Fibroblast of lung (primary cell): ENCODE measurements around the gene CTNS. TPM values are rescaled to one million over a fixed set of nuclear protein-coding genes. Genes with fewer than 3 reads are reported as not detected.
A peak's percentile ranks its signal among the peaks of the same experiment; 100 is the strongest.

Experiments used
- DNase-seq, 2 donors: peaks; one replicate each; pipeline versions ENCODE4 v3.0.0 to v3.0.0-alpha.2; 2010; ENCODE audit warnings: low read depth in 2 of 2
- H2AFZ ChIP-seq: 2 replicates; pipeline ENCODE4 v1.5.1; 2012; ENCODE audit warnings: low read length, control low read depth, inconsistent platforms
- H3K27ac ChIP-seq: 2 replicates; pipeline ENCODE4 v1.5.1; 2011; ENCODE audit warnings: low read length, control low read depth; ENCODE audit not compliant: insufficient read depth
- H3K27me3 ChIP-seq: 2 replicates; pipeline ENCODE4 v1.5.1; 2011; ENCODE audit warnings: mild to moderate bottlenecking, low read length; ENCODE audit not compliant: control insufficient read depth, insufficient read depth
- H3K36me3 ChIP-seq: 2 replicates; pipeline ENCODE4 v1.5.1; 2011; ENCODE audit warnings: low read length; ENCODE audit not compliant: control insufficient read depth, insufficient read depth
- H3K4me1 ChIP-seq: 2 replicates; pipeline ENCODE4 v1.5.1; 2011; ENCODE audit warnings: low read length; ENCODE audit not compliant: control insufficient read depth, insufficient read depth; ENCODE audit errors: extremely low read depth
- H3K4me2 ChIP-seq: 2 replicates; pipeline ENCODE4 v1.5.1; 2011; ENCODE audit warnings: low read length, control low read depth; ENCODE audit not compliant: insufficient read depth; ENCODE audit errors: extremely low read depth
- H3K4me3 ChIP-seq, 4 experiments: fragments of 200-600 bp in 1 of 4; sonication (generic) in 1 of 4; replicated peaks in 1 of 4; 2 replicates each; pipeline ENCODE4 v1.5.1; 2011 to 2016; ENCODE audit warnings: low read length in 4 of 4, low read depth in 3 of 4, mild to moderate bottlenecking in 3 of 4, control low read depth in 2 of 4, inconsistent platforms in 1 of 4, mixed read lengths in 1 of 4; ENCODE audit not compliant: insufficient read depth in 1 of 4; ENCODE audit errors: control extremely low read depth in 1 of 4
- H3K79me2 ChIP-seq: 2 replicates; pipeline ENCODE4 v1.5.1; 2012; ENCODE audit warnings: mild to moderate bottlenecking, low read length, inconsistent platforms; ENCODE audit not compliant: control insufficient read depth, insufficient read depth
- H3K9ac ChIP-seq: 2 replicates; pipeline ENCODE4 v1.5.1; 2011; ENCODE audit warnings: mild to moderate bottlenecking, low read length, control low read depth; ENCODE audit not compliant: insufficient read depth
- H3K9me3 ChIP-seq: 2 replicates; pipeline ENCODE4 v1.5.1; 2012; ENCODE audit warnings: low read depth, low read length; ENCODE audit not compliant: control insufficient read depth, insufficient read depth
- H4K20me1 ChIP-seq: 2 replicates; pipeline ENCODE4 v1.5.1; 2011; ENCODE audit warnings: low read length; ENCODE audit not compliant: control insufficient read depth, insufficient read depth; ENCODE audit errors: extremely low read depth
- EZH2 ChIP-seq: IDR thresholded peaks from 2 replicates; pipeline ENCODE4 v1.5.1; 2012; ENCODE audit warnings: low read length, control low read depth, mild to moderate bottlenecking; ENCODE audit errors: missing control alignments
- polyA plus RNA-seq, 2 donors: library from polyadenylated mRNA; depleted of rRNA in 1 of 2; stranded (reverse) in 1 of 2; unstranded in 1 of 2; fragments of >200 nt; gene quantifications; 2 replicates each; pipeline ENCODE4 v1.2.1, GENCODE V29; 2011 to 2012; ENCODE audit warnings: missing spikeins in 1 of 2
- total RNA-seq: library from RNA; depleted of rRNA; stranded (reverse); fragments of >200 nt; gene quantifications from 2 replicates; pipeline ENCODE4 v1.2.1, GENCODE V29; 2014
- TF ChIP-seq, protein P1 (sequence below), 2 donors: IDR thresholded peaks in 1 of 2; conservative IDR thresholded peaks in 1 of 2; 1 replicate in 1 of 2; 2 replicates in 1 of 2; pipeline ENCODE4 v1.5.1; 2011 to 2012; ENCODE audit warnings: low read length in 2 of 2, control low read depth in 1 of 2, inconsistent platforms in 1 of 2, low read depth in 1 of 2, mild to moderate bottlenecking in 1 of 2

CTNS gene
- total and polyA plus RNA-seq, 2 donors (not counting 1 experiment from before 2014, with no cell fraction given) = 9.6 to 19.2 TPM

GRCh38 chr17:3692346-3692745 is 55.8 kb downstream of the CTNS start:
- no peak for DNase-seq
- Histone ChIP-seq H3K27me3 (no peaks in the 10 kb centered on the region), H3K4me2 (no peak overlapping the region), H3K4me3 (no peak overlapping the region), H2AFZ (no peak overlapping the region), H3K4me1 (peaks cover 3% of the 10 kb centered on the region), H3K27ac (no peak overlapping the region), H3K9me3 (no peaks in the 10 kb centered on the region), H4K20me1 (no peaks in the 10 kb centered on the region), H3K79me2 (no peaks in the 10 kb centered on the region), H3K9ac (no peak overlapping the region), H3K36me3 (no peaks in the 10 kb centered on the region)
- TF ChIP-seq EZH2 = no peak
- TF ChIP-seq, protein P1, sequence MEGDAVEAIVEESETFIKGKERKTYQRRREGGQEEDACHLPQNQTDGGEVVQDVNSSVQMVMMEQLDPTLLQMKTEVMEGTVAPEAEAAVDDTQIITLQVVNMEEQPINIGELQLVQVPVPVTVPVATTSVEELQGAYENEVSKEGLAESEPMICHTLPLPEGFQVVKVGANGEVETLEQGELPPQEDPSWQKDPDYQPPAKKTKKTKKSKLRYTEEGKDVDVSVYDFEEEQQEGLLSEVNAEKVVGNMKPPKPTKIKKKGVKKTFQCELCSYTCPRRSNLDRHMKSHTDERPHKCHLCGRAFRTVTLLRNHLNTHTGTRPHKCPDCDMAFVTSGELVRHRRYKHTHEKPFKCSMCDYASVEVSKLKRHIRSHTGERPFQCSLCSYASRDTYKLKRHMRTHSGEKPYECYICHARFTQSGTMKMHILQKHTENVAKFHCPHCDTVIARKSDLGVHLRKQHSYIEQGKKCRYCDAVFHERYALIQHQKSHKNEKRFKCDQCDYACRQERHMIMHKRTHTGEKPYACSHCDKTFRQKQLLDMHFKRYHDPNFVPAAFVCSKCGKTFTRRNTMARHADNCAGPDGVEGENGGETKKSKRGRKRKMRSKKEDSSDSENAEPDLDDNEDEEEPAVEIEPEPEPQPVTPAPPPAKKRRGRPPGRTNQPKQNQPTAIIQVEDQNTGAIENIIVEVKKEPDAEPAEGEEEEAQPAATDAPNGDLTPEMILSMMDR (conservative IDR thresholded peaks at IDR 0.05 in 1 of 2, IDR thresholded peaks at IDR 0.05 in 1 of 2; ENCODE audit: low read depth in 1 of 2, low read length in 2 of 2) = peak; percentile 3 to 13

DNA sequence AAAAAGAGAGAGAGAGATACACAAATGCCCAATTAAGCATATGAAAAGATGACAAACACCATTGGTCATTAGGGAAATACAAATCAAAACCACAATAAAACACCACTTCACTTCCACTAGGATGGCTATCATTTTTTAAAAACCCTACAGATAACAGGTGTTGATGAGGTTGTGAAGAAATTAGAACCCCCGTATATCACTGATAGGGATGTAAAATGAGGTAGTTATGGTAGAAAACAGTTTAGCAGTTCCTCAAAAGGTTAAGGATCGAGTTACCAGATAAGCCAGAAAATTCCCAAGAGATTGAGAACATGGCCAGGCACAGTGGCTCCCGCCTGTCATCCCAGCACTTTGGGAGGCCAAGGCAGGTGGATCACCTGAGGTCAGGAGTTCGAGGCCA is 56.6 kb downstream of the CTNS start:
- H3K4me2 ChIP-seq = no peak overlapping the region
- H3K4me1 ChIP-seq = peaks cover 3% of the 10 kb centered on the region
- TF ChIP-seq, protein P1 (conservative IDR thresholded peaks at IDR 0.05 in 1 of 2, IDR thresholded peaks at IDR 0.05 in 1 of 2; ENCODE audit: low read depth in 1 of 2, low read length in 2 of 2) = no peak
- TF ChIP-seq EZH2 = no peak
- no peaks in the 10 kb centered on the region for H4K20me1 ChIP-seq
- no peaks in the 10 kb centered on the region for H3K79me2 ChIP-seq
- H3K9me3 ChIP-seq = no peaks in the 10 kb centered on the region
- no peak overlapping the region for H2AFZ ChIP-seq
- H3K27ac ChIP-seq = no peak overlapping the region
- no peak overlapping the region for H3K9ac ChIP-seq
- H3K4me3 ChIP-seq = no peak overlapping the region
- H3K27me3 ChIP-seq = peaks cover 4% of the 10 kb centered on the region
- H3K36me3 ChIP-seq = no peaks in the 10 kb centered on the region
- DNase-seq = no peak

DNA sequence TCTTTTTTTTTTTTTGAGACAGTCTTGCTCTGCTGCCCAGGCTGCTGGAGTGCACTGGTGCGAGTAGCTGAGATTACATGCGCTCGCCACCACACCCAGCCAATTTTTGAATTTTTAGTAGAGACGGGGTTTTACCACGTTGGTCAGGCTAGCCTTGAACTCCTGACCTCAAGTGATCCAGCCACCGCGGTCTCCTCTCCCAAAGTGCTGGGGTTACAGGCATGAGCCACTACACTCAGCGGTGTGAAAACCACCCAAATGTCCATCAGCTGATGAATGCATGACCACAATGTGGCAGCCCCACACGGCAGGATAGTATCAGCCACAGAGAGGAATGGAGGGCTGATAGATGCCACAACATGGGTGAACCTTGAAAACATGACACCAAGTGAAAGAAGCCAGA is 57.3 kb downstream of the CTNS start:
- peaks cover 3% of the 10 kb centered on the region for H3K4me1 ChIP-seq
- H3K27me3 ChIP-seq = peaks cover 6% of the 10 kb centered on the region
- H2AFZ ChIP-seq = no peak overlapping the region
- no peak overlapping the region for H3K27ac ChIP-seq
- no peak for DNase-seq
- TF ChIP-seq EZH2 = no peak
- TF ChIP-seq, protein P1 (conservative IDR thresholded peaks at IDR 0.05 in 1 of 2, IDR thresholded peaks at IDR 0.05 in 1 of 2; ENCODE audit: low read depth in 1 of 2, low read length in 2 of 2) = no peak
- H3K4me2 ChIP-seq = no peak overlapping the region
- H3K79me2 ChIP-seq = no peaks in the 10 kb centered on the region
- no peak overlapping the region for H3K9ac ChIP-seq
- H3K9me3 ChIP-seq = no peaks in the 10 kb centered on the region
- H3K4me3 ChIP-seq = no peak overlapping the region
- no peaks in the 10 kb centered on the region for H4K20me1 ChIP-seq
- no peaks in the 10 kb centered on the region for H3K36me3 ChIP-seq
